HFFc6 (cell line): ENCODE results near the gene ARFRP1. TPM values are rescaled to one million over a fixed set of nuclear protein-coding genes. Genes with fewer than 3 reads are reported as not detected.

ENCODE experiments used
- DNase-seq: peaks from one replicate; pipeline ENCODE4 v3.0.0-alpha.2; 2018
- H3K27ac Mint-ChIP-seq: 2 replicates; pipeline ENCODE4 v1.8.0; 2020; ENCODE audit warnings: mild to moderate bottlenecking, mixed read lengths
- H3K27me3 Mint-ChIP-seq: 2 replicates; pipeline ENCODE4 v1.8.0; 2021; ENCODE audit warnings: mild to moderate bottlenecking, moderate library complexity, mixed read lengths; ENCODE audit not compliant: insufficient read depth
- H3K36me3 Mint-ChIP-seq: 2 replicates; pipeline ENCODE4 v1.8.0; 2021; ENCODE audit warnings: low read depth, mixed read lengths
- H3K4me1 Mint-ChIP-seq: 2 replicates; pipeline ENCODE4 v1.8.0; 2020; ENCODE audit warnings: low read depth, mixed read lengths
- H3K4me3 Mint-ChIP-seq: 2 replicates; pipeline ENCODE4 v1.8.0; 2020; ENCODE audit warnings: mild to moderate bottlenecking, moderate library complexity, mixed read lengths
- H3K9me3 Mint-ChIP-seq: 2 replicates; pipeline ENCODE4 v1.8.0; 2020; ENCODE audit warnings: mild to moderate bottlenecking, mixed read lengths
- total RNA-seq, 6 experiments: library from RNA; stranded (reverse); fragmentation: NEBNext Ultra II Directional; extraction: Animal tissue kit (Norgen Biotek cat#: 25700); gene quantifications; 2 replicates in 1 of 6; 3 replicates in 5 of 6; pipeline ENCODE4 v1.2.3, GENCODE V29; 2021
- TF ChIP-seq, protein P1 (sequence below): fragments of 200-600 bp; sonication (generic); IDR thresholded peaks from 2 replicates; pipeline ENCODE4 v1.5.0; 2021; ENCODE audit warnings: antibody characterized with exemption, mild to moderate bottlenecking

ARFRP1 gene
- total RNA-seq, 6 experiments from 2014 or later, result 35.1 to 44.2 (median 37.4) TPM

DNA sequence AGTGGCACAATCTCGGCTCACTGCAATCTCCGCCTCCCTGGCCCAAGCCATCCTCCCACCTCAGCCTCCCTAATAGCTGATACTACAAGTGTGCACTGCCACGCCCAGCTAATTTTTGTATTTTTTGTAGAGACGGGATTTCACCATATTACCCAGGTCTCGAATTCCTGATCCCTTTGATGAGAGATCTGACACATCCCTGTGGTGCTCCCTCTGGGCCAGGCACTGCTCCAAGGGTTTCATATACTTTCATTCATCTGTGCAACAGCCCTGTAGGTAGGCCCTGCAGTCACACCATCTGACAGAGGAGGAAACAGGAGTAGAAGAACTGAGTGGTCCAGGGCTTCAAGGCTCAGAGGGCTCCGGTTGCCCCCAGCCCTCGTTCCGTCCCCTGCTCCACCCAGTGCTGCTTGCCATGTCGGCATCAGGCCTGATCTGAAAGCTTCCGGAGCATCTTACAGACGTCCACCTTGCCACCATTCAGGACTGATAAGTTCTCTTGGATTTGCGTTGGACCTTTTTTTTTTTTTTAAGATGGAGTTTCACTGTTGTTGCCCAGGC lies 3.4 kb upstream of the ARFRP1 start:
- Mint-ChIP-seq H3K27me3 (peaks cover 2% of the 10 kb centered on the region; the same call in 1 of the 2 replicates), H3K4me3 (peak overlapping the region; percentile 53; the same call in 1 of the 2 replicates), H3K4me1 (peaks cover 26% of the 10 kb centered on the region), H3K9me3 (peaks cover 24% of the 10 kb centered on the region), H3K27ac (no peak overlapping the region), H3K36me3 (peaks cover 64% of the 10 kb centered on the region)
- DNase-seq, result no peak
- TF ChIP-seq, protein P1, sequence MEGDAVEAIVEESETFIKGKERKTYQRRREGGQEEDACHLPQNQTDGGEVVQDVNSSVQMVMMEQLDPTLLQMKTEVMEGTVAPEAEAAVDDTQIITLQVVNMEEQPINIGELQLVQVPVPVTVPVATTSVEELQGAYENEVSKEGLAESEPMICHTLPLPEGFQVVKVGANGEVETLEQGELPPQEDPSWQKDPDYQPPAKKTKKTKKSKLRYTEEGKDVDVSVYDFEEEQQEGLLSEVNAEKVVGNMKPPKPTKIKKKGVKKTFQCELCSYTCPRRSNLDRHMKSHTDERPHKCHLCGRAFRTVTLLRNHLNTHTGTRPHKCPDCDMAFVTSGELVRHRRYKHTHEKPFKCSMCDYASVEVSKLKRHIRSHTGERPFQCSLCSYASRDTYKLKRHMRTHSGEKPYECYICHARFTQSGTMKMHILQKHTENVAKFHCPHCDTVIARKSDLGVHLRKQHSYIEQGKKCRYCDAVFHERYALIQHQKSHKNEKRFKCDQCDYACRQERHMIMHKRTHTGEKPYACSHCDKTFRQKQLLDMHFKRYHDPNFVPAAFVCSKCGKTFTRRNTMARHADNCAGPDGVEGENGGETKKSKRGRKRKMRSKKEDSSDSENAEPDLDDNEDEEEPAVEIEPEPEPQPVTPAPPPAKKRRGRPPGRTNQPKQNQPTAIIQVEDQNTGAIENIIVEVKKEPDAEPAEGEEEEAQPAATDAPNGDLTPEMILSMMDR, result no peak

DNA sequence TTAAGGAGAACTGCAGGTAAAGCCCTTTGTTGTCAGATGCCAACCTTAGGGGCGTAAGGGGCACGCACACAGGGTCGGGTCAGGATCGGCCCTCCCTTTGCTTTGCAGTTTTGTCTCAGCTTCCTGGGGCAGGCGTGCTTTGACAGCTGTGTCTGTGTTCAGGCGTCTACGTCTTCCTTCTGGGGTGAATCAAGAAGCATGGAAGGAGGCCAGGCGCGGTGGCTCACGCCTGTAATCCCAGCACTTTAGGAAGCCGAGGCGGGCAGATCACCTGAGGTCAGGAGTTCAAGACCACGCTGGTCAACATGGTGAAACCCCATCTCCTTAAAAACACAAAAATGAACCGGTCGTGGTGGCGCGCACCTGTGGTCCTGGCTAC lies 1.4 kb upstream of the ARFRP1 start:
- Mint-ChIP-seq H3K4me3 (peak overlapping the region; percentile 94), H3K4me1 (peaks cover 33% of the 10 kb centered on the region), H3K27ac (no peak overlapping the region), H3K36me3 (peaks cover 53% of the 10 kb centered on the region), H3K27me3 (peaks cover 2% of the 10 kb centered on the region; the same call in 1 of the 2 replicates), H3K9me3 (peaks cover 9% of the 10 kb centered on the region)
- TF ChIP-seq, protein P1, result no peak
- no peak for DNase-seq

DNA sequence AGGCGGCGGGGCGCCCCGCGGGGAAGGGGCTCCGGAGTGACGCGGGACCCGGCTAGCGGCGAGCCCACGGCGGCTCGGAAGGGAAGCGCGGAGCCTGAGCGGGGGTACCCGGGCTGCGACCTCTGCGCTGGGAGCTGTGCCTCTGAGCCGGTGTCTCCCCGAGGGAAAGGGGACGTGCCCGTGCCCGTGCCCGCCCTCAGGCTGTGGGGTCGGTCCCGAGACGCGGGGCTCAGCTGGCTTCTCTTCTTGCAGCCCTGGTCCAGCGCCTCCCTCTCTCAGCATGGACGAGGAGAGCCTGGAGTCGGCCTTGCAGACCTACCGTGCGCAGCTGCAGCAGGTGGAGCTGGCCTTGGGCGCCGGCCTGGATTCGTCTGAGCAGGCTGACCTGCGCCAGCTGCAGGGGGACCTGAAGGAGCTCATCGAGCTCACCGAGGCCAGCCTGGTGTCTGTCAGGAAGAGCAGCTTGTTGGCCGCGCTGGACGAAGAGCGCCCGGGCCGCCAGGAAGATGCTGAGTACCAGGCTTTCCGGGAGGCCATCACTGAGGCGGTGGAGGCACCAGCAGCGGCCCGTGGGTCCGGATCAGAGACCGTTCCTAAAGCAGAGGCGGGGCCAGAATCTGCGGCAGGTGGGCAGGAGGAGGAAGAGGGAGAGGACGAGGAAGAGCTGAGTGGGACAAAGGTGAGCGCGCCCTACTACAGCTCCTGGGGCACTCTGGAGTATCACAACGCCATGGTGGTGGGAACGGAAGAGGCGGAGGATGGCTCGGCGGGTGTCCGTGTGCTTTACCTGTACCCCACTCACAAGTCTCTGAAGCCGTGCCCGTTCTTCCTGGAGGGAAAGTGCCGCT lies 749 bp upstream of the ARFRP1 start:
- Mint-ChIP-seq H3K4me3 (peak overlapping the region; percentile 94), H3K9me3 (peaks cover 6% of the 10 kb centered on the region), H3K4me1 (peaks cover 33% of the 10 kb centered on the region), H3K27me3 (peaks cover 2% of the 10 kb centered on the region; the same call in 1 of the 2 replicates), H3K27ac (peak overlapping the region; percentile 77), H3K36me3 (peaks cover 48% of the 10 kb centered on the region)
- no peak for DNase-seq
- TF ChIP-seq, protein P1, result no peak

DNA sequence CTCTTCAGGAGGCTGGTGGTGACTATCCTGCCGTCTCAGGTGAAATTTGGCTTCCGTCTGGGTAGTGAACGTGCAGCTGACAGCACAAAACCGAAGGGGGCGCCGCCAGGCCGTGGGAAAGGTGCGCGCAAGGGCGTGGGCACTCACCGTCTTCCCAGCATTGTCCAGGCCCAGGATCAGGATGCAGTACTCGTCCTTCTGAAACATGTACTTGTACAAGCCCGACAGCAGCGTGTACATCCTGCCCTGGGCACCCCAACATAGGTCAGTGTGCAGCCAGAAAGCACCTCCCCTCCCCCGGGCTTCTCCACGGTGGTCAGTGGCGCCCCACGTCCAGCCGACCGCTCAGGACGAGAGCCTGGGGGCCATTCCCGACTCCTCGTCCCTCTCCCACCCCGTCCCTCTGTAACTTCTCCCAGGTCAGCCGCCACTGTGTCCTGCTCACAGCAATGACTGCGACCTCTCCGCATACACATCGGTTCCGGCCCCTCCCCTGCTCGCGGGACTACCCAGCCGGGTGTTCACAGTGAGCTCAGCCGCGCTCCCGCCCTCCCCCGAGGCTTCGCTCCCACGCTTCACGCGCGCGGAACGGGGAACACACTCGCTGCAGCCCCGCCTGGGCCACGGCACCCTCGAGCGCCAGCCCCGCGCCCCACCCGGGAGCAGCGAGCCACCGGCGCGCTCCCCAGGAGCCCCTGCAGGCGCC lies 771 bp downstream of the ARFRP1 start:
- H3K27me3 Mint-ChIP-seq, result peaks cover 2% of the 10 kb centered on the region; the same call in 1 of the 2 replicates
- TF ChIP-seq, protein P1, result peak; percentile 52
- DNase-seq, result peak; percentile 22
- H3K4me3 Mint-ChIP-seq, result peak overlapping the region; percentile 94
- H3K4me1 Mint-ChIP-seq, result peaks cover 33% of the 10 kb centered on the region
- H3K9me3 Mint-ChIP-seq, result 0 out of 2 replicates have a peak, but pooled peaks cover under 1% of the 10 kb centered on the region
- H3K36me3 Mint-ChIP-seq, result peaks cover 37% of the 10 kb centered on the region
- H3K27ac Mint-ChIP-seq, result peak overlapping the region; percentile 79

DNA sequence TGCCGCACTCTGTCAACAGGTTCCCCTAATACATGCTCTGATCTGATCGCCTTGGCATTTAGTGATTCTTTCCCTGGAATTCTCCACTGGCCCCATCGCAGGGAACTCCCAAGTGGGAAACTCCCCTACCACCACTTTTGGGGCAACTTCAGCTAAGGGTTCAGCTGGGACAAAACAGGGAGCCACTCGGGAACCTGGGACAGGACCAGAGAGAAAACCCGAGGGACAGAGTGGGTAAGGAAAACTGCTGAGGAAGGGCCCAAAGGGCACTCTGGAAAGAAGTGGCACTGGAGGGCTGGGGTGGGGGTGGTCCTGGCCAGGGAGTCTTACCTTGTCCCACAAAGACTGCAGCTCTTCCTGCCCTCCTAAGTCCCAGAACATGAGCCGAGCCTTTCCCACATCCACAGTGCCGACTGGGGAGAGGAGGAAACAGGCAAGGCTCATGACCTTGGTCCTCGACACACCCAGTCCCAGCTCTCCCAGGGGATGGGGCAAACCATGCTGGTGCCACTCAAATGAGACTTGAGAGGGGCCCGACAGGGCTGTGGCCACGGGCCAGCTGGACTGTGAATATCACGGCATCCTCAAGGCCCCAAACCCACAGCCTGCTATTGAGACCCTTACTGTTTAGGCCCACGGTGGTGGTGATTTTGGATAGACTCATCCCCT lies 1.6 kb downstream of the ARFRP1 start:
- H3K4me3 Mint-ChIP-seq, result peak overlapping the region; percentile 94
- TF ChIP-seq, protein P1, result no peak
- no peaks in the 10 kb centered on the region for H3K9me3 Mint-ChIP-seq
- H3K27ac Mint-ChIP-seq, result peak overlapping the region; percentile 79
- H3K36me3 Mint-ChIP-seq, result peaks cover 31% of the 10 kb centered on the region
- peaks cover 33% of the 10 kb centered on the region for H3K4me1 Mint-ChIP-seq
- peaks cover 2% of the 10 kb centered on the region; the same call in 1 of the 2 replicates for H3K27me3 Mint-ChIP-seq
- no peak for DNase-seq
